ENCODE data around the gene NARF.

- no peak for TF ChIP-seq POLR2AphosphoS5 (IDR thresholded peaks at IDR 0.05; ENCODE audit: low read depth, low read length)
- TF ChIP-seq POLR2A (IDR thresholded peaks at IDR 0.05; ENCODE audit: low read depth, low read length), result no peak
- no peak for TF ChIP-seq TAF1 (IDR thresholded peaks at IDR 0.05; ENCODE audit: low read depth, low read length)
- TF ChIP-seq POU2F2 (IDR thresholded peaks at IDR 0.05; ENCODE audit: low read depth, low read length), result no peak
- no peak for TF ChIP-seq SPI1 (IDR thresholded peaks at IDR 0.05; ENCODE audit: low read depth, low read length)
Measured at GRCh38 chr17:82524540-82524939, 66.0 kb downstream of the NARF start.

Measured in GM12891 (cell line).